ENCODE data around the gene TEX35.

DNA sequence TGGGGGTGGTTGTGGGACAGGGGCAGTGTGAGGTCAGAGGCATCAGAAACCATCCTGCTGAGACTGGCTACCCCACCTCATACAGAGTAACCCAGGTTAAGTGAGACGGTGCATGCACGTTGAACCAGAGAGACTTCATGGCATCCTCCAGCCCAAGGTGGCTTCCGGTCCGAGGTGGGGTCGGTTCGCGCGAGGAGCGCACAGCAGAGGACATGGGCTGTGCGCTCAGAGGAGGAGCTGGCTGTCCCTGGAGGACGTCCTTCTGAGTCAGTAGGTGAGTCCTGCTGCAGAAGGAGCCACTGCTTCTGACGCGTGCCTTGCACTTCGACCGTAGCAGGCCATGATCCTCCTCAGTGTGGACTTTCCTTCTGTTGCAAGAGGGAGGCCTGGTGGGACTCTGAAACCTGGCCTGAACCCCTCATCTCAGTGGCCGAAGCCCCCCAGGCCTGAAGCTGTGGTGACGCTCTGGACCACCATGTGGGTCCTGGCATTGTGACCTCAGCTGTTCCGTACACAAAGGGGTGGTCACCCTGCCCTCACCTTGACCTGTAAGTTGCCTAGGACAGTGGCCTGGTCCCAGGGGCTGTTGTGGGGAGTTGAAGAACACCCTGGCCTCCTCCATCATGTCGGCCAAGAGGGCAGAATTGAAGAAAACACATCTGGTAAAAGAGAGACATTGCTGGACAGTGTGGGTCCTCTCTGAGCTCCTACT lies at the start of gene TEX35:
- no peak for TF ChIP-seq POLR2AphosphoS5 (IDR thresholded peaks at IDR 0.05)
- TF ChIP-seq, protein P1, sequence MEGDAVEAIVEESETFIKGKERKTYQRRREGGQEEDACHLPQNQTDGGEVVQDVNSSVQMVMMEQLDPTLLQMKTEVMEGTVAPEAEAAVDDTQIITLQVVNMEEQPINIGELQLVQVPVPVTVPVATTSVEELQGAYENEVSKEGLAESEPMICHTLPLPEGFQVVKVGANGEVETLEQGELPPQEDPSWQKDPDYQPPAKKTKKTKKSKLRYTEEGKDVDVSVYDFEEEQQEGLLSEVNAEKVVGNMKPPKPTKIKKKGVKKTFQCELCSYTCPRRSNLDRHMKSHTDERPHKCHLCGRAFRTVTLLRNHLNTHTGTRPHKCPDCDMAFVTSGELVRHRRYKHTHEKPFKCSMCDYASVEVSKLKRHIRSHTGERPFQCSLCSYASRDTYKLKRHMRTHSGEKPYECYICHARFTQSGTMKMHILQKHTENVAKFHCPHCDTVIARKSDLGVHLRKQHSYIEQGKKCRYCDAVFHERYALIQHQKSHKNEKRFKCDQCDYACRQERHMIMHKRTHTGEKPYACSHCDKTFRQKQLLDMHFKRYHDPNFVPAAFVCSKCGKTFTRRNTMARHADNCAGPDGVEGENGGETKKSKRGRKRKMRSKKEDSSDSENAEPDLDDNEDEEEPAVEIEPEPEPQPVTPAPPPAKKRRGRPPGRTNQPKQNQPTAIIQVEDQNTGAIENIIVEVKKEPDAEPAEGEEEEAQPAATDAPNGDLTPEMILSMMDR (IDR thresholded peaks at IDR 0.05) = no peak

Measured in transverse colon (tissue), 4 donors.